Neural progenitor cell (in vitro differentiated cells): ENCODE measurements around the gene GRPR.

ENCODE experiments used
- CTCF ChIP-seq: fragments of 200-600 bp; sonication (generic); IDR thresholded peaks from 2 replicates; pipeline ENCODE4 v1.5.1; 2017; ENCODE audit warnings: antibody characterized with exemption, mild to moderate bottlenecking
- EZH2 ChIP-seq: fragments of 200-600 bp; sonication (generic); IDR thresholded peaks from 2 replicates; pipeline ENCODE4 v1.6.1; 2017; ENCODE audit warnings: antibody characterized with exemption, mild to moderate bottlenecking, moderate library complexity

GRCh38 chrX:16124201-16124600 is 836 bp downstream of the GRPR start:
- TF ChIP-seq CTCF (no peak), EZH2 (no peak)
